ENCODE measurements around the gene POGLUT2.

- TF ChIP-seq CTCF (IDR thresholded peaks at IDR 0.05; ENCODE audit: insufficient read depth, low read depth, low read length) (no peak), EZH2 (IDR thresholded peaks at IDR 0.05; ENCODE audit: insufficient read depth, low read length) (no peak)
Observed at GRCh38 chr13:102799426-102800144, 809 bp upstream of the POGLUT2 start.
